ENCODE measurements around the gene SNX15.
A peak's percentile ranks its signal among the peaks of the same experiment; 100 is the strongest.

Gene SNX15

DNA sequence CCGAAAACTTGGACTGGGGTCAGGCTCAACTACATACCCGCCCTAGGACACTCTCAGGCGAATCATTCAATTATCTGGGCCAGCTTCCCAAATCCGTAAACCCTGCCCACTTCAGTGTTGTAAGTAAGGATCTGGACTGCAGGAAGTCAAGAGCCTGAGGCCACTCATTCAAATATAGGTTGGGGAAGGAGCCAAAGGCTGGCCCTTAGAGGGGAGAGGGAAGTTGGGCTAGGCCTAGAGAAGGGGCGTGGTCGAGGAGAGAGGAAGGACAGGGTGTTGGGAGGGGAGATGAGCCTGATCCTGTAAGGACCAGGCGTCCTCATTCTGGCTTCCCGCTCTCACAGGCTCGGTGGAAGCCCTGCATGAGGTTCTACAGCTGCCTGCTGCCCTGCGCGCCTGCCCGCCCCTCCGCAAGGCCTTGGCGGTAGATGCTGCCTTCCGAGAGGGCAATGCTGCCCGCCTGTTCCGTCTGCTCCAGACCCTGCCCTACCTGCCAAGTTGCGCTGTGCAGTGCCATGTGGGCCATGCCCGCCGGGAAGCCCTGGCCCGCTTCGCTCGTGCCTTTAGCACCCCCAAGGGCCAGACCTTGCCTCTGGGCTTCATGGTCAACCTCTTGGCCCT lies 16.8 kb downstream of the SNX15 start:
- no peak for DNase-seq (ENCODE audit: low read depth)
- H3K4me3 ChIP-seq (ENCODE audit: low read depth, low read length), result no peak overlapping the region
- TF ChIP-seq, protein P1, sequence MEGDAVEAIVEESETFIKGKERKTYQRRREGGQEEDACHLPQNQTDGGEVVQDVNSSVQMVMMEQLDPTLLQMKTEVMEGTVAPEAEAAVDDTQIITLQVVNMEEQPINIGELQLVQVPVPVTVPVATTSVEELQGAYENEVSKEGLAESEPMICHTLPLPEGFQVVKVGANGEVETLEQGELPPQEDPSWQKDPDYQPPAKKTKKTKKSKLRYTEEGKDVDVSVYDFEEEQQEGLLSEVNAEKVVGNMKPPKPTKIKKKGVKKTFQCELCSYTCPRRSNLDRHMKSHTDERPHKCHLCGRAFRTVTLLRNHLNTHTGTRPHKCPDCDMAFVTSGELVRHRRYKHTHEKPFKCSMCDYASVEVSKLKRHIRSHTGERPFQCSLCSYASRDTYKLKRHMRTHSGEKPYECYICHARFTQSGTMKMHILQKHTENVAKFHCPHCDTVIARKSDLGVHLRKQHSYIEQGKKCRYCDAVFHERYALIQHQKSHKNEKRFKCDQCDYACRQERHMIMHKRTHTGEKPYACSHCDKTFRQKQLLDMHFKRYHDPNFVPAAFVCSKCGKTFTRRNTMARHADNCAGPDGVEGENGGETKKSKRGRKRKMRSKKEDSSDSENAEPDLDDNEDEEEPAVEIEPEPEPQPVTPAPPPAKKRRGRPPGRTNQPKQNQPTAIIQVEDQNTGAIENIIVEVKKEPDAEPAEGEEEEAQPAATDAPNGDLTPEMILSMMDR (IDR thresholded peaks at IDR 0.05; ENCODE audit: insufficient read depth, low read depth, low read length, missing control alignments), result no peak

DNA sequence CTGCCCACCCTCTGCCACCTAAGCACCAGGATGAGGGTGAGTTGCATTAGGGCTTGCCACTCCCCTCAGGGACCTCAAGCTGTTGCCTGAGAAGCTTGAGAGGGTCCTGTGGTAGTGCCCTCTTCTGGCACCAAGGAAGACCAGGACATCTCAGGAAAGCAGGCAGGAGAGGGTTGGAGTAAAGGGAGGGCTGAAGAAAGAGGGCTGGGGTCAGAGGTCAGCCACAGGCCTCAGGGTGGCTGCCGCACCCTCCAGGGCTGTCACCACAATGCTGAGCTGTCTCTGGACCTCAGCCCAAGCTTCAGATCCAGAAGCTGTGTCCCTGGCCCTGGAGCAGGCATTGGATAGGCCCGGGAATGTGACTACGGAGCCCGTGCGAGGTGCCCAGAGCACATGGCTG lies 17.8 kb downstream of the SNX15 start:
- TF ChIP-seq, protein P1 (IDR thresholded peaks at IDR 0.05; ENCODE audit: insufficient read depth, low read depth, low read length, missing control alignments), result no peak
- no peak for DNase-seq (ENCODE audit: low read depth)
- H3K4me3 ChIP-seq (ENCODE audit: low read depth, low read length), result no peak overlapping the region

DNA sequence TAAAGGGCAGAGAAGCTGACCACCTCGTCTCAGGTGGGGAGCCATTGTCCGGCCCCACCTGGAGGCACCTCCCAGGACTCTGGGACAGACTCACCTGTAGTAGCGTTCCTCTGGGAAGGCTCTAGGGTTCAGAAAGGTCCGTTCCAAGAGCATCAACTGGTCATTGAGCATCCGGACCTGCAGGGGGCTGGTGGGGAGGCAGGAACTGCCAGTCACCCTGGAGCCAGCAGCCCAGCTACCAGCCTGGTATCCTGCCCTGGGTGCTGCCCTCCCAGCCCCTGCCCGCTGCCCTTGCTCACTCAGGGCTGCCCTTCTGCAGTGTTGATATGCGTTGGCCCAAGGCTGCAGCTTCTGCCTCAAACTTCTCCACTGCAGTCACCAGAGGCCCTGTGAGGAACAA lies 18.5 kb downstream of the SNX15 start:
- TF ChIP-seq, protein P1 (IDR thresholded peaks at IDR 0.05; ENCODE audit: insufficient read depth, low read depth, low read length, missing control alignments), result no peak
- DNase-seq (ENCODE audit: low read depth), result no peak
- no peak overlapping the region for H3K4me3 ChIP-seq (ENCODE audit: low read depth, low read length)

DNA sequence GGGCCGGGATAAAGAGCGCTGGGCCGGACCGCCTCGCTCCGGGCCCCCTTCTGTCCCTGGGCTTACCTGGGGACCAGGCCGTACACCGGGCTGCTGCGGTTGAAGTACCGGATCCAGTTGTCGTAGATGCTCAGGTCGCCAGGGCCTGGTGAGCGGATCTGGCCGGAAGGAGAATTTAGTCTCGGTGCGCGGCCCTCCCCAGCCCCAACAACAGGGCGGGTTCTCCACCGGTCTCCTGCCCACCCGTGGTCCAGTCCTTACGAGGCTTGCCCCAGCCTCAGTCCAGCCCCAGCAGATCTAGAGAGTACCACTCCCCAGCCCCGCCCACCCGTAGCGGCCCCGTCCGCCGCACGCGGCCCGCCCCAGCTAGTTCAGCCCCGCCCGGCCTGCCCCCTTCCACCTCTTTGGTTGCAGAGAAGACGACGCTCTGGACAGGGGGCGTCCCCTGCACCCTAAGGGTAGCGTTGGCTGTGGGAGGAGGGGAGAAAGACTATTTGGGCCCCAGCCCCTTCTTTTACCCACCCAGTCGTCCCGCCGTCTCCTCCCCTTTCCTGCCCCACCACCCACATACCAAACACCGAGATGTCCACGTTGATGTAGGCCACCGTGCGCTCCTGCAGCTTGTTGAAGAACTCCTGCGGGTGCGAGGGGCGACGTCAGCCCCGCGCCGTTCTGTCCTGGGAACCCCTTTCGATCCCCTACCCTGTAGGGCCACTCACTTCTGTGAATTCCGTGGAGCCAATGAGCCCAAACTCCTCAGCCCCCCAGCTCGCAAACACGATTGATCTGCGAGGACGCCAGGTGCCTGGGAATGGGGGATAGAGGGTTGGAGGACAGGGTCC lies 20.6 kb downstream of the SNX15 start:
- TF ChIP-seq, protein P1 (IDR thresholded peaks at IDR 0.05; ENCODE audit: insufficient read depth, low read depth, low read length, missing control alignments), result no peak
- no peak overlapping the region for H3K4me3 ChIP-seq (ENCODE audit: low read depth, low read length)
- no peak for DNase-seq (ENCODE audit: low read depth)

DNA sequence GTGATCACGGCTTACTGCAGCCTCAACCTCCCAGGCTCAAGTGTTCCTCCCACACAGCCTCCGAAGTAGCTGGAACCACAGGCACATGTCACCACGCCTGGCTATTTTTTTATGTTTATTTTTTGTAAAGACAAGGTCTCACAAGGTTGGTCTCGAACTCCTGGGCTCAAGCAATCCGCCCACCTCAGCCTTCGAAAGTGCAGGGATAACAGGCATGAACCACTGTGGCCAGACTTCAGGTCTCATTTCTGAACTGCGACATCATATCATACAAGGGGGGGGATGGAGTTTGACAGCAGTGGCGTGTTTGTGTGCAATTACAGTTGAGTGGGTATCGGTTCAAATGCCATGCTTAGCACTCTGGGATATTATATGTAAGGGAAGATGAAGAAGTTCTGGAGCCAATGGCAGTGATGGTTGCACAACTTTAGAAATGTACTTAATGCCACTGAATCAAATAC lies 24.2 kb downstream of the SNX15 start:
- peak; percentile 59 for DNase-seq (ENCODE audit: low read depth)
- TF ChIP-seq, protein P1 (IDR thresholded peaks at IDR 0.05; ENCODE audit: insufficient read depth, low read depth, low read length, missing control alignments), result no peak
- no peak overlapping the region for H3K4me3 ChIP-seq (ENCODE audit: low read depth, low read length)

DNA sequence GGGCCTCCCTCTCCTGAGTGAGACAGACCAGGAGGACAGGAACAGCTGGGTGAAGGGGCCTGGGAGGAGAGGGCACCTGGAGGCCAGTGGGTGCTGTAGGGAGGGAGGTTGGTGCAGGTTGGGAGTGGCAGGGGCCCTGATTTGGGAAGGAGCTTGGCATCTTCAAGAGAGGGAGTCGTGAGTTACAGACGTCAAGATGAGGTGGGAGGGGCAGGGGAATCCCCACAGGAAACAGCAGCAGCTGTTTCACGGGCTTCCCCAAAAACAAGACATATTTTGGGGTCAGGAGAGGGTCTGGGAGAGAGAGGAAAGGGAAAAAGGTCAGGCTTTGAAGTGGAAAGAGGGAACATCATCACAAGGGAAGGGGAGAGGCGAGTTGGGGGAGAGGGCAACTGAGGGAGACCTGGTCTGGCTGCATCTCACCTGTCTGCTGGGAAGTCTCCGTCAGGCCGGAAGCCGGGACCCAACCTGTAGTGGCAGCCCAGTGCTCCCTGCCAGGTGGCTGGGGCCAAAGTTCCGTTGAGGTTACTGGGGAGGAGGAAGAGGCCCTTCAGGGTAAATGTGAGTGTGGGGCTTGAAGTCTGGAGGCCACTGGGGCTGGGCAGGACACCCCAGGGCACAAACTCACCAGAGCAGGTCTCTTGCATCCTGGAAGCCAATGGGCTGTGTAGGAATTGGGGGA lies 26.7 kb downstream of the SNX15 start:
- TF ChIP-seq, protein P1 (IDR thresholded peaks at IDR 0.05; ENCODE audit: insufficient read depth, low read depth, low read length, missing control alignments), result no peak
- no peak overlapping the region for H3K4me3 ChIP-seq (ENCODE audit: low read depth, low read length)
- DNase-seq (ENCODE audit: low read depth), result peak; percentile 33

Data from GM12865 (cell line).